Activated naive CD8-positive, alpha-beta T cell treated with anti-CD3 and anti-CD28 coated beads, Interleukin-2, amount 50 U/mL, for 16 hours (primary cell): ENCODE measurements around the gene P2RX4.
"Not testable (repeated sequence)": the region's sequence is repeated elsewhere in the genome, so short reads cannot be mapped to it uniquely, and the experiment has no call there.

ENCODE experiments used
- DNase-seq: peaks from one replicate; pipeline ENCODE4 v3.0.0-alpha.2; 2020; ENCODE audit warnings: low read depth, low spot score

P2RX4 gene

DNA sequence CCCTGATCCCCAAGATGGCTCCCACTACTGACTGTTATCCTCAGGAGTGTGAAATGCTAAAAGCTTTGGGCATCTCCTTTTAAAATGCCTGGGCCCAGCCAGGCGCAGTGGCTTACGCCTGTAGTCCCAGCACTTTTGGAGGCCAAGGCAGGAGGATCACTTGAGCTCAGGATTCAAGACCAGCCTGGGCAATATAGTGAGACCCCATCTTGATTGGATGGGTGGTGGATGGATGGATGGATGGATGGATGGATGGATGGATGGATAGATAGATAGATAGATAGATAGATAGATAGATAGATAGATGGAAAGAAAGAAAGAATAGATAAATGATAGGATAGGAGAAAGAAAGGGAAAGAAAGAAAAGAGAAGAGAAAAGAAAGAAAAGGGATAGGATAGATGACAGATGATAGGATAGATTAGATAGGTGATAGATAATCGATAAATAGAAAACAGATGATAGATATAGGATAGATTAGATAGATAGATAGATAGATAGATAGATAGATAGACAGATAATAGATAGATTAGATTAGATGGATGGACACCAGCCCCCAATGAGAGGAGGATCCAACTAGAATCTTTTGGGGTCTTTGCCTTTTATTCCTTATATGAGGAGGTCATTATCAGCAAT, 9.5 kb downstream of the P2RX4 start:
- no peak for DNase-seq

DNA sequence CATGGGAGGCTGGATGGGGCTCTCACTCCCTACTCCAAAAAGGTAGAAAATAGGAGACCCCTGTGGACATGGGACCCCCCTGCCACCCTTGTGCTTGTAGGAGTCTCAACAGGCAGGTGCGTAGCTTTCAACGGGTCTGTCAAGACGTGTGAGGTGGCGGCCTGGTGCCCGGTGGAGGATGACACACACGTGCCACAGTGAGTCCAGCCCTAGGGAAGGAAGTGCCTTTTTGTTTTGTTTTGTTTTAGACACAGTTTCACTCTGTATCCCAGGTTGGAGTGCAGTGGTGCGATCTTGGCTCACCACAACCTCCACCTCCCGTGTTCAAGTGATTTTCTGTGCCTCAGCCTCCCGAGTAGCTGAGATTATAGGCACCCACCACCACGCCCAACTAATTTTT, 12.9 kb downstream of the P2RX4 start:
- DNase-seq: no peak

DNA sequence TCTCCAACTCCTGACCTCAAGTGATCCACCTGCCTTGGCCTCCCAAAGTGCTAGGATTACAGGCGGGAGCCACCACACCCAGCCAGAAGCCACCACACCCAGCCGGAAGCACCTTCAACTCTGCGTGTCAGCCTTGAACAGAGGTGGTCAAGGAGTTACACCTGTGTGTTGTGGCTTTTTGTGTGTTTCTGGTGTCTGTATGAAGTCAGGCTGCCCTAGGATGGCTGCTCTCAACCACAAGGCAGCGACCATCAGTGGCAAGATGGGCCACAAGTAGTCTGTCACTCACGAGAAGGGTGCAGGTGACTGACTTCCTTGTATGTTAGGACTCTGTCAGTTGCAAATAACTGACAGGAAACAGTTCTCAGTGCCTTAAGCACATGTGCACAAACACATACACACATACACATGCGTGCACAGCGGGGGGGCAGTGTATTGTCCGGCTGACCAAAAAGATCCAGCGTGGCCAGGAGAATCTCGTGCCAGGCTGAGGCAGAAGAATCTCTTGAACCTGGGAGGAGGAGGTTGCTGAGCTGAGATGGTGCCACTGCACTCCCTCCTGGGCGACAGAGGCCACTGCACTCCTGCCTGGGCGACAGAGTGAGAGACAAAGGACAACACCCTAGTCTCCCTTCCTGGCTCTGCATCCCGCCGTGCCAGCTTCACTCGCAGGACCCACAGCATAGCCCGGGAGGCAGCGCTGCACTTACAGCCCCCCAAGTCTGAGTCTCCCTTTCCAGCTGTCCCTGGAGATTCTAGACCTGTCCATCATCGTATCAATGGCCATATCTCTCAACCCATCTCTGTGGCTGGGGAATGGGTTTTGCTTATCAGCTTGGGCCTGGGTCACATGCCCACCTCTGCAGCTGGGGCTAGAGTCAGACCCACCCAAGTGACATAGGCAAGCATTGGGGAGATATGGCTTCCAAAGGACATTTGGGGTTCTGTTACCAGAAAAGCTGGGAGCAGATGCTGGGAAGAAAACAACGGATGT, 13.7 kb downstream of the P2RX4 start:
- DNase-seq: no peak

DNA sequence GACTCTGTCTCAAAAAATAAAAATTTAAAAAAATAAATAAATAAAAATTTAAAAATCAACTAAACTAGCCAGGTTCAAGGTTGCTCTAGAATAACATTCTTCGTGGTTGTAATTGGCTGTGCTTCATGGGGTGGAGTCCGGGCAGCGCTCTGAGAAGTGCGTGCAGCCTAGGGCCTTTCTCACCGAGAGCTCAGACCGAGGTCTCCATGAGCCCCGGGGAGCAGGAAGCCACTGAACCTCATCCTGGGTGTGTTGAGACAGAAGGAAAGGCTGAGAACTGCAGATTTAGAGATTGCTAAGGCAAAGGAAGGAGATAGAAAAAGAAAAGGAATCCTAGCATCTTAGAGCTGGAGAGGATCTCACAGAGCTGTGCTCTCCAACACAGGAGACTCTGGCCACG, 14.7 kb downstream of the P2RX4 start:
- no peak for DNase-seq

DNA sequence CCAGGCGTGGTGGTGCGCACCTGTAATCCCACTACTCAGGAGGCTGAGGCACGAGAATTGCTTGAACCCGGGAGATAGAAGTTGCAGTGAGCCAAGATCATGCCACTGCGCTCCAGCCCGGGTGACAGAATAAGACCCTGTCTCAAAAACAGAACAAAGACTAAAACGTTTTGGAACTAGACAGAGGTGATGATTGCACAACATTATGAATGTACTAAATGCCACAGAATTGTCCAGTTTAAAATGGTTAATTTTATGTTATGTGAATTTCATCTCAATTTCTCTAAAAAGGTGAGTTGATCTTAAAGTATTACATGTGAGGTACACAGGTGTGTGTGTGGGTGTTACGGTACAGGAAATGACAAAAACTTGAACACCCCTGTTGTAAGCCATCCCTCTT, 16.5 kb downstream of the P2RX4 start:
- DNase-seq: no peak

DNA sequence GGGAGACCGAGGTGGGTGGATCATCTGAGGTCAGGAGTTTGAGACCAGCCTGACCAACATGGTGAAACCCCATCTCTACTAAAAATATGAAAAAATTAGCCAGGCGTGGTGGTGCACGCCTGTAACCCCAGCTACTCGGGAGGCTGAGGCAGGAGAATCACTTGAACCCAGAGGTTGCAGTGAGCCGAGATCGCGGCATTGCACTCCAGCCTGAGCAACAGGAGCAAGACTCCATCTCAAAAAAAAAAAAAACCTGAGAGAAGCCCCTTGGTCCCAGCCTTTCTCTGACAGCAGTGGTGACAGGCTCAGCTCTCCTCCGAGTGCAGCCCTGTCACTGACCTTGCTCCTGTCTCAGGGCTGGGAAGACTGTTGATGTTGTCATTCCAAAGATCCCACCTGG, 16.9 kb downstream of the P2RX4 start:
- DNase-seq: not testable (repeated sequence)

DNA sequence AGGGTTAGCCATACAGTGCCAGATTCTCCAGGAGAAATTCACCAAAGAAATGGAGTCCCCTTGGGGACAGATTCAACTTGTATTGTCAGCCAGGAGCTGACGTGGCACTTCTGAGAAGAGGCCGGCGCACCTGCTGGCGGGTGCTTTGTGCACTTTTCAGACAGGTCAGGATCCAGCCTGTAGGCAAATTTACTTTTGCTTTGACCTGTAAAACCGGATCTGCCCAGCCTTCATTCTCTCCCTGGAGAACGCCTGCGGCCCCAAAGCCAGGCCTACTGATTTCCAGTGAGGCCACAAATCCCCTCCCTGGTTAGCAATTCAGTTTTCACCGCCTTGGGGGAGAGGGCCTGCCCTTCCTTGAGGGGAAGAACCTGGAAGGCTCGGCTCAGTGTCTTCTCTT, 17.4 kb downstream of the P2RX4 start:
- DNase-seq: no peak

DNA sequence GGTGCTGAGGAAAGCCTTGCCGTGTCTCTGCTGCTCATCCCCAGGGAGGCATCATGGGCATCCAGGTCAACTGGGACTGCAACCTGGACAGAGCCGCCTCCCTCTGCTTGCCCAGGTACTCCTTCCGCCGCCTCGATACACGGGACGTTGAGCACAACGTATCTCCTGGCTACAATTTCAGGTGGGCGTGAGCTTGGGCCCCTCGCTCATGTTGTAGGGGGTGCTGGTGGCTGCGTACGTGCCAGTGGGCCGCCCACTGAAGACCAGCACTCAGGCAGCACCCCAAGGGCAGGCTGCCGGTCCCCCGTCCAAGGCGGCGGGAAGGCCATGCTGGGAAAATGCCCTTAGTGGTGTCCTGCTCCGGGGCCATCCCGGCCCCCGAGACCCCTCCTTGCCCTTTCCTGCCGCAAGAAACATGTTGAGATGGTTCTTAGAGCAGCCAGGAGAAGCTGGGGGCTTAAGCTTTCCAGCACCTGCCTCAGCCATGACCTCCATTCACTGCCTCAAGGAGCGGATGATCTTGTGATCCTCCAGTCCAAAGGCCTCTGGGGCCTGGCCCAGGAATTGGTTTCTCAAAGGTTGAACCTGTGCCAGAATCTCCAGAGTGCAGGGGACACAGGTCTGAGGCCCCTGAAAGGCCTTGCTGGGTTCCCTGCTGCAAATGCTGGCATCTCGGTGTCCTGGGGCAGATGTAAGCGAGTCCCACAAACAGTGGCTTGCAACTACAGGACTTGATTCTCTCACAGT, 19.2 kb downstream of the P2RX4 start:
- DNase-seq: no peak

DNA sequence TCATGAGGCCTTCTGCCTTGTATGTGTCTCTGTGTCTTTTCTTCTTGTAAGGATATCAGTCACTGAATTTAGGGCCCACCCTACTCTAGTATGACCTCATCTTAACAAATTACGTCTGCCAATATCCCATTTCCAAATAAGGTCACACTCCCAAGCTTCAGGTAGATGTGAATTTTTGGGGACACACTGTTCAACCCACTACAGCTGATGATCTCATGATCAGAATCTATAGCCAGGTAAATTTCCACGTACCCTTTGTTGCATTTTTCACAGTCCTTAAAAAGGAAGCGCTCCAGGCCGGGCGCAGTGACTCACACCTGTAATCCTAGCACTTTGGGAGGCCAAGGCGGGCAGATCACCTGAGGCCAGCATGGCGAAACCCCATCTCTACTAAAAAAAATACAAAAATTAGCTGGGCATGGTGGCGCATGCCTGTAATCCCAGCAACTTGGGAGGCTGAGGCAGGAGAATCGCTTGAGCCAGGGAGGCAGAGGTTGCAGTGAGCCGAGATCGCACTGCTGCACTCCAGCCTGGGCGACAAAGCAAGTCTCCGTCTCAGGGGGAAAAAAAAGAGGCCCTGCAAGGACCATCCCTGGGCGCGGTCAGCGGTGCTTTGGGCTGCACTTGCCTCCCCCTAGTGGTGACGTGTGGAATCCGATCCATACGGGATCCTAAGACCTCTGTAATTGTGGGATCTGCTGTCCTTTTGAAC, 20.1 kb downstream of the P2RX4 start:
- DNase-seq: not testable (repeated sequence)

DNA sequence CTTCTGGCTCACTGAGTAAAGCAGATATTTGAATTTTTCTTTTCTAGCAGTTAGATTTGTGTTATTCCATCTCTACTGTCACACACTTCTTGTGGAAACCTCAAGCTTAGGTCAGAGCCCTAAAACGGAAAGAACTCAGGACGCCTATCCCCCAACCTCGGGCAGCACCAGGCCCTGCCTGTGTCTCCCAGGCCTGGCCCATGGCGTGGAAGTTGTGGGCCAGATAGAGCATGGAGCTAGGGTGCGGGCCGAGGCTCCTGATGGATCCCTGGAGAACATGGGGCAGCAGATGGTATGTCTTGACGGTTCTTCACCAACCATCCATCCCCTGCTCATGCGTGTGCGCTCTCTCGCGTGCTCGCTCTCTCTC, 20.6 kb downstream of the P2RX4 start:
- DNase-seq: no peak

DNA sequence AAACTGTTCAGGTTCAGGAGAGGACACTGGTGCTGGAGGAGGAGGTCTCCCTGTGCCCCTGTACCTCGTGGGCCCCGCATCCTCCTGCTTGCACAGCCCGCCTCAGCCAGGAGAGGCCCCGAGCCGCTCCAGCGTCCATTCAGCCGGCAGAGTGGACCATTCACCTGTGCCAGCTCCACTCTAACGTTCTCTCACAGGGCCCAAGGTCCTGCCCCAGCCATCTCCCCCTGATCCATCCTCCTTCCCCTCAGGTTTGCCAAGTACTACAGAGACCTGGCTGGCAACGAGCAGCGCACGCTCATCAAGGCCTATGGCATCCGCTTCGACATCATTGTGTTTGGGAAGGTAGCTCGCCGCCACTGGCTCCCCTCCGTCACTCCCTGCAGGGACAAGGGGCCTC, 22.2 kb downstream of the P2RX4 start:
- DNase-seq: no peak

DNA sequence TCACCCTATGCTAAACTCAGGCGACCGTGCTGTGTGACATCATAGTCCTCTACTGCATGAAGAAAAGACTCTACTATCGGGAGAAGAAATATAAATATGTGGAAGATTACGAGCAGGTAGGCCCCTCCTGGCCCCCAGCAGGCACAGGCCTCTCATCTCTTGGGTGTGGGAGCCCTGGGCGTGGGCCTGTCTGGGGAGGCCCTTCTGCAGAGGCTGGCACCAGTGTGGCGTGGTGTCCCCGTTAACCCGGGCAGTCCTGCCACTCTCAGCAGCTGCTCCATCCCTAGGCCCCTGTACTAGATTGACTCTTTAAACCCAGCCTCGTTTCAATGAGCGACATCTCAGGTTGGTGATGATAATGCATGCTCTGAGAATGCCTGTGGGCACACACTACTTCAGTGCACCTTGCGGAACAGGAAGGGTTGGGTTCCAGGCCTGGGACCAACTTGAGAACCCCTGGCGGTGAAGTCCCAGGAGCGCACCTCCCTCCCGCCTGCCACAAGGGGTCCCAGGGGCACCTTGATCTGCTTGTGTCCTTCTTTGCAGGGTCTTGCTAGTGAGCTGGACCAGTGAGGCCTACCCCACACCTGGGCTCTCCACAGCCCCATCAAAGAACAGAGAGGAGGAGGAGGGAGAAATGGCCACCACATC, 23.2 kb downstream of the P2RX4 start:
- DNase-seq: no peak

DNA sequence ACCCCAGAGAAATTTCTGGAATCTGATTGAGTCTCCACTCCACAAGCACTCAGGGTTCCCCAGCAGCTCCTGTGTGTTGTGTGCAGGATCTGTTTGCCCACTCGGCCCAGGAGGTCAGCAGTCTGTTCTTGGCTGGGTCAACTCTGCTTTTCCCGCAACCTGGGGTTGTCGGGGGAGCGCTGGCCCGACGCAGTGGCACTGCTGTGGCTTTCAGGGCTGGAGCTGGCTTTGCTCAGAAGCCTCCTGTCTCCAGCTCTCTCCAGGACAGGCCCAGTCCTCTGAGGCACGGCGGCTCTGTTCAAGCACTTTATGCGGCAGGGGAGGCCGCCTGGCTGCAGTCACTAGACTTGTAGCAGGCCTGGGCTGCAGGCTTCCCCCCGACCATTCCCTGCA, 23.7 kb downstream of the P2RX4 start:
- no peak for DNase-seq

DNA sequence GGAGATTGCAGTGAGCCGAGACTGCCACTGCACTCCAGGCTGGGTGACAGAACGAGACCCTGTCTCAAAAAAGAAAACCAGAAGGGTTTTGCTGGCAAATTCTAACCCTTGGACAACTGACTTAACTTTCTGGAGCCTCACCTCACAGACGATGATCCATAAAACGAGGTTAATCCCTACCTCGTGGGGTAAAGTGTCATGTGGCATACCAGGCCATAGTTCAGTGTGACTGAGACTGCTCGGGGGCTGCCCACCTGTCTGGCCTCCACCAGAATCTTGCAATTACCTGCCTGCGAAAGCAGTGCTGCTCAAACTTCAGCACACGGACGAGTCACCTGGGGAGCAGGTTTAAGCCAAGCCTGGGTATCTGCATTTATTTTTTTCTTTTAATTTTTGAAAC, 26.8 kb downstream of the P2RX4 start:
- no peak for DNase-seq

DNA sequence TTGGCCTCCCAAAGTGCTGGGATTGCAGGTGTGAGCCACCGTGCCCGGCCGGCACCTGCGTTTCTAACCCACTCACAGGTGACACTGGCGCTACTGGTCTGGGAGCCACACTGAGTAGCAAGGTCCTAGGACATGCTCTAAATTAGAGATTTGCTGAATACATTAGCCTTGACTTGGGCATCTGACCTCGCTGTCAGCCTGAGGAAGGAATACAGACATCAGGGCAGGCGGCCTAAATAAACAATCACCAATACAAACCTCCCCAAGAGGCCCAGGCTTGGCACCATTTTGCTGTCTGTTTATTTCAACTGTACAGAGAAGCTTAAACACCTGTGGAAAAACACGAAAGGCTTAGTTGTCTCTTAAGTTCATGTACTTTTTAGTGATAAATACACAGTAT, 27.5 kb downstream of the P2RX4 start:
- DNase-seq: no peak

DNA sequence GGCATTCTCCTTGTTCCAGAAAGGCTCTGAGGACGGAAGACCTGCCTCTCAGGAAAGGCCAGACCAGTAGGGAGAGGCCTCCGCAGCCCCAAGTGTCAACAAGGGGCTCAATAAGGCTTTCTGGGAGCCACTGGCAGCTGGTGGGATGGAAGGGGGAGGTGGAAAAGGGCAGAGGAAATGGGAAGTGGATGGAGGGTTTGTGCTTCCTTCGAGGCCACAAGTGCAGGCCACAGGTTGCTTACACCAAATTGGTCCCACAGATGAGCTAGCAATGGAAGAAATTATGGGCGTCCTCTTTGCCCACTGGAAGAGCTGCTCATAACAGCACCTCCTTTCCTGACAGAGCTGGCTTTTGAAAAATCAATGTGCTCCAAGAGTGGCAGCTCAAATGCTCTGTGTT, 28.2 kb downstream of the P2RX4 start:
- DNase-seq: no peak

DNA sequence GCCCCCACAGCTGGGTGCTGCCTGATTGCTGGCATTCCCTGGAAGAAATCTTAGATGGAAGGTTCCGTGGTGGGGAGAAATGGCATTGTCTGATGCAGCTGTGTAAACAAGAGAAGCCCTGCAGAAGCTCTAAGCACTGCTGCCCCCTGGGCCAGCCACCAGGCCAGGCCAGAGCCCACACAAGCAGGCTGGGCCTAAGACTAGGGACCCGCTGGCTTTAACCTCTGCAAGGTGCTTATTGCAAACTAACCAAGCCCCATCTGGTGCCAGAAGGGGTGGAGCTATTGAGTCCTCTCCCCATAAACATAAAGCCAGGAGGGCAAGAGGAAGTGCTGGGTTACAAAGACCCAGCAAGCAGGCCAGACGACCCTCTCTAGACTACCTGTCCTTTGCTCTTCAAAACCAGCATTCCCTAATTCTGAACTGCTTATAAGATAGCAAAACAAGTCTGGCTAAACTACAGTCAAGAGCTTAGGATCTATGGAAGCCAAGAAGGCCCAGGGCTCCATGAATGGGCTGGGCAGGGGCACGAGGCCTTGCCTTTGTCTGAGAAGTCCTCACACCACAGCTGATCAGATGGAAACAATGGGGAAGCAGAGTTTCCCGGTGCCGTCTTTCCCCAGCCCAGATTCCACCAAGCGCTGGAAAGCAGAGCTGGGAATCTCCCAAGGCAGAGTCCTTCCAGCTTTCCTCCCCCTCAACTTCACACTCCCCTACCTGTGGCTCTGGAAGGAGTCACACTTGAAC, 28.8 kb downstream of the P2RX4 start:
- no peak for DNase-seq

DNA sequence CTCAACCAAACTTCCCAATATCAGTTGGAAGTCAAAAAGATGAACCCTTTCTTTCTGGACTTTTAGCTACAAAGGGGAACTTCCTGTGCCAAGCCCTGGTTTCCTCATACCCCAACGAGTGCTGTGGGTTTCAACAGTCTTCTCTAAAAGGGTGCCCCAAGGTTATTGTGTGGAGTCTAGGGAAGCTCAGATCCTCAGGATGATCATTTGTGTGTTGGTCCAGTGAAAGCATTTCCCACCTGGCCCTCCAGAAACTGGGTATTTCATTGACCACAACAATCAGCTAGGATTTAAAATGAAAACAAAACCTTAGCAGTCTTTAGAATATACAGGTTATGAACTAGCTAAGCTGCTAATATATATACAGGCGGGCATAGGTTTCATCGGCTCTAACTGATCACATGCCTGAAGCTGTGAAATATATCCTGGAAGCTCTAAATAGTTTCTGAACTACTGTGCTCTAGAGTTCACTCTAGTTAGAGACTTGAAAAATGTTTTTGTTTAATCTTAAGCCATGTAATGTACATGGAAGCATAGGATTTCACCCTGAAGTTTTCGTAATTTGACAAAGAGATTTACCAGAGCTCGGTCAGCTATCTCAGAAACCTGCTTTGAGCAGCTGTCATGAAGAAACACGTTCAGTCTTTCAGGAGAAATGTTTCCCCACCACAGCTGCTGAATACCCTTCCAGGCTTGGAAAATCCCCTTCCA, 29.6 kb downstream of the P2RX4 start:
- DNase-seq: no peak

DNA sequence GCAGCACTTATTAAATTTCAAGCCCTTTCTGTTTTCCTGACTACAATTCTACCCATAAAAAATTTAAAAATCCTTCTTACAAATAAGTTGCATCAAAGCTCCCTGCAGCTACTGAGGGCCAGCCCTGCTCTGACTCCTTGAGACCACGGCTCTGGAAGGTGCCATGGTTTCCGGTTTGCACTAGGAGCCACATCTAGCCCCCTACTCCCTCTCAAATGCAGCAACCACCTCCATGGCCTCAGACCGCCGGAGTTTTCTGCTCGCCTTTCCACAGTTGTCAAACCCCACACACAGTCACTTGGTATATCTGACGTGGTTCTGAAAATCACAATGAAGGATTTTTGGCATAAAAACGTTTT, 30.1 kb downstream of the P2RX4 start:
- no peak for DNase-seq

DNA sequence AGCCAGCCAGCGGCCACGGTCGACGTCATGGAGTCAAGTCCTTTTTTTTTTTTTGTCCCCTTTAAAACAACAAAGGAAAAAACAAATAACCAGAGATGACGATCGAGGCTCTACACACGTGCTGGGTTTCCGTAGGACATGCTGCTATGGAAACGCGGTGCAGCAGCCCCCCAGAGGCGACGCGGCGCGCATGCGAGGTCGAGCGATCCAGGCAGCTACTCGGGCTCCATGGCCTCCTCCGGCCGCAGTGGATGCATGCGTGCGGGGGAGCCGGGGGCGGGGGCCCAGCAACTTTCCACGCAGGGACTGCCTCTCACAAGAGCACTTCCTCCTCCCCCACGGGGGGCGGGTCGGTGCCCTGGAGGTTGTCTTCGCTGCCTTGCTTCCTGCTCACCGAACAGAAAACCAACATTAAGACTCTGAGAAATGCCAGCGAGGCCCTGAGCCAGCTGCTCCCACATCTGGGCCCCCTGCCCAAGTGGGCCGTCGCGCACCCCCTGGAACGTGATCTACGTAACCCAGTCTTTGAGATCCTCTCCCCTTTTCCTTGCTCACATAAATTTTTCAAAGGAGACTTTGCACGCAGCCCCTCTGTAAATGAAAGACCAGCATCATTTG, 30.7 kb downstream of the P2RX4 start:
- DNase-seq: peak; percentile 72
